SK-N-SH treated with all-trans-retinoic acid at 6 μM for 48 hours (cell line): Measurements from ENCODE around the gene BEST3.
A peak's percentile ranks its signal among the peaks of the same experiment; 100 is the strongest.

Experiments used
- ATAC-seq: fragments of 200-7000 bp; cut with Tn5 transposase; 3 replicates; pipeline ENCODE4 v1.9.1; 2020; ENCODE audit warnings: mild to moderate bottlenecking, moderate library complexity
- ARNTL ChIP-seq: fragments of 450-650 bp; formaldehyde crosslinking; IDR thresholded peaks from 2 replicates; pipeline ENCODE4 v1.5.0; 2020; ENCODE audit warnings: low read depth, mild to moderate bottlenecking, moderate library complexity, borderline replicate concordance
- BACH2 ChIP-seq: fragments of 250-450 bp; sonication (Bioruptor Pico); IDR thresholded peaks from 2 replicates; pipeline ENCODE4 v1.9.0; 2021; ENCODE audit warnings: mild to moderate bottlenecking, borderline replicate concordance
- CSDC2 ChIP-seq: fragments of 250-450 bp; sonication (Bioruptor Pico); IDR thresholded peaks from 2 replicates; pipeline ENCODE4 v1.5.0; 2020; ENCODE audit warnings: mild to moderate bottlenecking, moderate library complexity
- ESRRG ChIP-seq: fragments of 250-450 bp; sonication (Bioruptor Pico); IDR thresholded peaks from 2 replicates; pipeline ENCODE4 v1.6.1; 2021; ENCODE audit warnings: mild to moderate bottlenecking
- GLIS3 ChIP-seq: fragments of 250-450 bp; sonication (Bioruptor Pico); IDR thresholded peaks from 2 replicates; pipeline ENCODE4 v1.5.0; 2020; ENCODE audit warnings: mild to moderate bottlenecking, moderate library complexity
- ISL1 ChIP-seq: fragments of 250-450 bp; sonication (Bioruptor Pico); IDR thresholded peaks from 2 replicates; pipeline ENCODE4 v2.1.2; 2022; ENCODE audit warnings: mild to moderate bottlenecking, moderate library complexity
- OSR1 ChIP-seq: fragments of 250-450 bp; sonication (Bioruptor Pico); IDR thresholded peaks from 2 replicates; pipeline ENCODE4 v1.8.0; 2022; ENCODE audit warnings: moderate library complexity, mild to moderate bottlenecking, inconsistent platforms
- PPARA ChIP-seq: fragments of 250-450 bp; sonication (Bioruptor Pico); IDR thresholded peaks from 2 replicates; pipeline ENCODE4 v1.5.0; 2020; ENCODE audit warnings: mild to moderate bottlenecking, borderline replicate concordance
- RARB ChIP-seq: fragments of 250-450 bp; sonication (Bioruptor Pico); IDR thresholded peaks from 2 replicates; pipeline ENCODE4 v1.8.0; 2021; ENCODE audit warnings: mild to moderate bottlenecking, moderate library complexity
- SNAI2 ChIP-seq: fragments of 250-450 bp; sonication (Bioruptor Pico); IDR thresholded peaks from 2 replicates; pipeline ENCODE4 v1.5.0; 2020; ENCODE audit warnings: mild to moderate bottlenecking, moderate library complexity
- TCF4 ChIP-seq: fragments of 250-450 bp; sonication (Bioruptor Pico); IDR thresholded peaks from 2 replicates; pipeline ENCODE4 v1.8.0; 2021; ENCODE audit warnings: mild to moderate bottlenecking, moderate library complexity, borderline replicate concordance
- TOX ChIP-seq: fragments of 250-450 bp; sonication (Bioruptor Pico); IDR thresholded peaks from 2 replicates; pipeline ENCODE4 v1.8.0; 2021; ENCODE audit warnings: mild to moderate bottlenecking, moderate library complexity, borderline replicate concordance
- ZC3H10 ChIP-seq: fragments of 250-450 bp; sonication (Bioruptor Pico); IDR thresholded peaks from 2 replicates; pipeline ENCODE4 v1.5.1; 2021; ENCODE audit warnings: mild to moderate bottlenecking, moderate library complexity
- ZFP3 ChIP-seq: fragments of 250-450 bp; sonication (Bioruptor Pico); IDR thresholded peaks from 2 replicates; pipeline ENCODE4 v1.5.0; 2020; ENCODE audit warnings: mild to moderate bottlenecking, moderate library complexity
- ZFP30 ChIP-seq: fragments of 450-650 bp; formaldehyde crosslinking; IDR thresholded peaks from 2 replicates; pipeline ENCODE4 v1.5.0; 2022; ENCODE audit warnings: mild to moderate bottlenecking, moderate library complexity
- ZNF70 ChIP-seq: fragments of 450-650 bp; formaldehyde crosslinking; IDR thresholded peaks from 2 replicates; pipeline ENCODE4 v1.5.0; 2020; ENCODE audit warnings: mild to moderate bottlenecking, moderate library complexity
- ZNF8 ChIP-seq: fragments of 450-650 bp; formaldehyde crosslinking; IDR thresholded peaks from 2 replicates; pipeline ENCODE4 v1.5.0; 2020; ENCODE audit warnings: mild to moderate bottlenecking, moderate library complexity
- TF ChIP-seq, protein P1 (sequence below): fragments of 250-450 bp; sonication (Bioruptor Pico); IDR thresholded peaks from 2 replicates; pipeline ENCODE4 v1.8.0; 2020; ENCODE audit warnings: mild to moderate bottlenecking, moderate library complexity, borderline replicate concordance
- TF ChIP-seq, protein P2 (sequence below): fragments of 250-450 bp; sonication (Bioruptor Pico); IDR thresholded peaks from 2 replicates; pipeline ENCODE4 v1.5.0; 2020; ENCODE audit warnings: mild to moderate bottlenecking, moderate library complexity
- TF ChIP-seq, protein P3 (sequence below): fragments of 250-450 bp; sonication (Bioruptor Pico); IDR thresholded peaks from 2 replicates; pipeline ENCODE4 v1.5.1; 2020; ENCODE audit warnings: low read depth, mild to moderate bottlenecking, moderate library complexity
- TF ChIP-seq, protein P4 (sequence below): fragments of 250-450 bp; sonication (Bioruptor Pico); IDR thresholded peaks from 2 replicates; pipeline ENCODE4 v1.8.0; 2021; ENCODE audit warnings: low read depth, mild to moderate bottlenecking, moderate library complexity, borderline replicate concordance
- TF ChIP-seq, protein P5 (sequence below): fragments of 250-450 bp; sonication (Bioruptor Pico); IDR thresholded peaks from 2 replicates; pipeline ENCODE4 v1.5.1; 2021; ENCODE audit warnings: mild to moderate bottlenecking, moderate library complexity

Gene BEST3

DNA sequence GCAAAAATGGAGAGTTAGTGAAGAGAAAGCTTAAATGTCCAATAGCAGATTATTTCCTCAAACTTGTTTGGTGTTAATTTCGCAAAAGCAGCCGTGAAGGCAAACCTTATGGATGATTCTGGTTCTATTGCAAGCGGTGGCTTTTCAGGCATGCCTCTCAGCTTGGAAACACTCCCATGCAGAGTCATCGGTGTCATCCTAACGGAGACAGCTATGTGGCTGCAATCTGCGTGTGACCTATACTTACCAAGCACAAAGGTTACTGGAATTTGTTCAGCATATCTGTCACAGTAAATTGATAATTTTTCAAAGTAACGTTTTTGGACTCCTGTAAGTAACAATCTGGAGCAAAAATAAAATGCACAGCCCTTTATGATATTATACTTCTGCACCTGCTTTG, 5.0 kb downstream of the BEST3 start:
- TF ChIP-seq, protein P1, sequence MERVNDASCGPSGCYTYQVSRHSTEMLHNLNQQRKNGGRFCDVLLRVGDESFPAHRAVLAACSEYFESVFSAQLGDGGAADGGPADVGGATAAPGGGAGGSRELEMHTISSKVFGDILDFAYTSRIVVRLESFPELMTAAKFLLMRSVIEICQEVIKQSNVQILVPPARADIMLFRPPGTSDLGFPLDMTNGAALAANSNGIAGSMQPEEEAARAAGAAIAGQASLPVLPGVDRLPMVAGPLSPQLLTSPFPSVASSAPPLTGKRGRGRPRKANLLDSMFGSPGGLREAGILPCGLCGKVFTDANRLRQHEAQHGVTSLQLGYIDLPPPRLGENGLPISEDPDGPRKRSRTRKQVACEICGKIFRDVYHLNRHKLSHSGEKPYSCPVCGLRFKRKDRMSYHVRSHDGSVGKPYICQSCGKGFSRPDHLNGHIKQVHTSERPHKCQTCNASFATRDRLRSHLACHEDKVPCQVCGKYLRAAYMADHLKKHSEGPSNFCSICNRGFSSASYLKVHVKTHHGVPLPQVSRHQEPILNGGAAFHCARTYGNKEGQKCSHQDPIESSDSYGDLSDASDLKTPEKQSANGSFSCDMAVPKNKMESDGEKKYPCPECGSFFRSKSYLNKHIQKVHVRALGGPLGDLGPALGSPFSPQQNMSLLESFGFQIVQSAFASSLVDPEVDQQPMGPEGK (CRISPR knock-in tag): no peak
- no peak for TF ChIP-seq GLIS3 (CRISPR knock-in tag)
- no peak for TF ChIP-seq OSR1

DNA sequence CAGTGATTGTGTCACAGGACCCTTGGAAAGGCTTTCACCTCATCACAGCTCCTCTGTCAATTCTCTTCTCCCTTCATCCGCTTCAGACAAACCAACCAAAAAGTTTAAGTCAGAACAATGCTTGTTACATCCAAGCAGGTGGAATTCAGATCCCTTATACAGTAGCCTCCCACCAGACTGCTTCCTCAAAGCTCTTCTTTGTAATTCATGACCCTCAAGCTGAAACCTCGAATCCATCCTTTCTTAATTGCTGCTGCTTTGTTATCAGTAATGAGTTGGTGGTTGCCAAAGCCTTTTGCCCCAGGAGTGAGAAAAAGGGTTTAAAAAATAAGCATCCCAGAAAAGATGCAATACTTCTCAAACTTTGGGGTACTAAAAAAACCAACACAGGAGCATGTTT, 9.5 kb downstream of the BEST3 start:
- peak; percentile 8; the same call in 2 of the 3 replicates for ATAC-seq
- TF ChIP-seq, protein P1 (CRISPR knock-in tag): no peak
- TF ChIP-seq ARNTL (CRISPR knock-in tag) (no peak), ZC3H10 (no peak), OSR1 (no peak), ZFP3 (CRISPR knock-in tag) (no peak), ESRRG (CRISPR knock-in tag) (no peak), BACH2 (CRISPR knock-in tag) (no peak), RARB (CRISPR knock-in tag) (no peak), TCF4 (CRISPR knock-in tag) (no peak), ZFP30 (CRISPR knock-in tag) (no peak), ZNF8 (CRISPR knock-in tag) (no peak), CSDC2 (CRISPR knock-in tag) (no peak), TOX (CRISPR knock-in tag) (no peak), ZNF70 (no peak), GLIS3 (CRISPR knock-in tag) (no peak), PPARA (no peak), SNAI2 (CRISPR knock-in tag) (no peak)
- TF ChIP-seq, protein P2, sequence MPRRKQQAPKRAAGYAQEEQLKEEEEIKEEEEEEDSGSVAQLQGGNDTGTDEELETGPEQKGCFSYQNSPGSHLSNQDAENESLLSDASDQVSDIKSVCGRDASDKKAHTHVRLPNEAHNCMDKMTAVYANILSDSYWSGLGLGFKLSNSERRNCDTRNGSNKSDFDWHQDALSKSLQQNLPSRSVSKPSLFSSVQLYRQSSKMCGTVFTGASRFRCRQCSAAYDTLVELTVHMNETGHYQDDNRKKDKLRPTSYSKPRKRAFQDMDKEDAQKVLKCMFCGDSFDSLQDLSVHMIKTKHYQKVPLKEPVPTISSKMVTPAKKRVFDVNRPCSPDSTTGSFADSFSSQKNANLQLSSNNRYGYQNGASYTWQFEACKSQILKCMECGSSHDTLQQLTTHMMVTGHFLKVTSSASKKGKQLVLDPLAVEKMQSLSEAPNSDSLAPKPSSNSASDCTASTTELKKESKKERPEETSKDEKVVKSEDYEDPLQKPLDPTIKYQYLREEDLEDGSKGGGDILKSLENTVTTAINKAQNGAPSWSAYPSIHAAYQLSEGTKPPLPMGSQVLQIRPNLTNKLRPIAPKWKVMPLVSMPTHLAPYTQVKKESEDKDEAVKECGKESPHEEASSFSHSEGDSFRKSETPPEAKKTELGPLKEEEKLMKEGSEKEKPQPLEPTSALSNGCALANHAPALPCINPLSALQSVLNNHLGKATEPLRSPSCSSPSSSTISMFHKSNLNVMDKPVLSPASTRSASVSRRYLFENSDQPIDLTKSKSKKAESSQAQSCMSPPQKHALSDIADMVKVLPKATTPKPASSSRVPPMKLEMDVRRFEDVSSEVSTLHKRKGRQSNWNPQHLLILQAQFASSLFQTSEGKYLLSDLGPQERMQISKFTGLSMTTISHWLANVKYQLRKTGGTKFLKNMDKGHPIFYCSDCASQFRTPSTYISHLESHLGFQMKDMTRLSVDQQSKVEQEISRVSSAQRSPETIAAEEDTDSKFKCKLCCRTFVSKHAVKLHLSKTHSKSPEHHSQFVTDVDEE (CRISPR knock-in tag): no peak
- TF ChIP-seq, protein P3, sequence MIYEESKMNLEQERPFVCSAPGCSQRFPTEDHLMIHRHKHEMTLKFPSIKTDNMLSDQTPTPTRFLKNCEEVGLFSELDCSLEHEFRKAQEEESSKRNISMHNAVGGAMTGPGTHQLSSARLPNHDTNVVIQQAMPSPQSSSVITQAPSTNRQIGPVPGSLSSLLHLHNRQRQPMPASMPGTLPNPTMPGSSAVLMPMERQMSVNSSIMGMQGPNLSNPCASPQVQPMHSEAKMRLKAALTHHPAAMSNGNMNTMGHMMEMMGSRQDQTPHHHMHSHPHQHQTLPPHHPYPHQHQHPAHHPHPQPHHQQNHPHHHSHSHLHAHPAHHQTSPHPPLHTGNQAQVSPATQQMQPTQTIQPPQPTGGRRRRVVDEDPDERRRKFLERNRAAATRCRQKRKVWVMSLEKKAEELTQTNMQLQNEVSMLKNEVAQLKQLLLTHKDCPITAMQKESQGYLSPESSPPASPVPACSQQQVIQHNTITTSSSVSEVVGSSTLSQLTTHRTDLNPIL (CRISPR knock-in tag): no peak

More for the DNA sequence above, 5.0 kb downstream of the BEST3 start:
- ATAC-seq: no peak

DNA sequence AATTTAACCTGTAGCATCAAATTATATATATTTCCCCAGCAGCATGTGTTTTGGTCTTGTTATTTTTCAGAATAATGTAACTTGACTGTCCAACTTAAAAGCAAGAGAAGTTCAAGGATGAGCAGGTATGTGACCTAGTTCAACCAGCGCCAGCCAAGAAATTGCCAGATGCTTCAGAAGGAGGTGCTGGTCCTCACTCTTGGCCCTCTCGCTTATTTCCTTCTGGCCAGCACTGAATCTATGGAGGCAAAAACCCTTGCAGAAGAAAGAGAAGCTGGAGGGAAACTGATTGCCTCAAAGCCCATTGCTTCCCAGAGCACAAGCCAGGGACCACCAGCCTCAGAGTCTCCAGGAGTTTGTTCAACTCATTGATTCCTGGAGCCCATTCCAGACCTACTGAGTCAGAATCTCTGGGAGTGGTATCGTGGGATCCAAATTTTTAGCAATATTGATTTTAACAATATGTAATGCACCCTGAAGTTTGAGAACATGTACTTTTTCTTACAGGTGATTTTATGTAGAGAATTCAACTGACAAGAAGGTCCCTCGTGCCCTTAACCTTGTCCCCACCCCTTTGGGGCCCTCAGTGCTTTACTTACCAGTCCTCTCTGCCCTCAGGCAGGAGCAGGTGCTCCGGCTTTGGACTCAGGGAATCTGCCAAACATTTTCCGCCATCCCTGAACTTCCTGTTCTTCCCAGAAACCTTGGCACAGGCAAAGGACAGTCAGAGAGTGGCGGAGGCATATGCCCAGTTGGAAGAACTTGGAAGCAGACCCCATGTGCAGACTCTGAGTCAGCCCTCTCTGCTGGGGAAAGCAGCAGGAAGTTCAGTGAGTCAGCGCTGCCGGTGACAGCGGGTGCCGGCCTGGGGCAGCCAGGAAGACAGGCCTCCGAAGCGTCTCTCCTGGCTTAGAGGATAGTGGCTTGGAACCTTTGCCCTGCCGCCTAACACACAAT, 10.4 kb downstream of the BEST3 start:
- peak; percentile 98 for ATAC-seq
- TF ChIP-seq, protein P4, sequence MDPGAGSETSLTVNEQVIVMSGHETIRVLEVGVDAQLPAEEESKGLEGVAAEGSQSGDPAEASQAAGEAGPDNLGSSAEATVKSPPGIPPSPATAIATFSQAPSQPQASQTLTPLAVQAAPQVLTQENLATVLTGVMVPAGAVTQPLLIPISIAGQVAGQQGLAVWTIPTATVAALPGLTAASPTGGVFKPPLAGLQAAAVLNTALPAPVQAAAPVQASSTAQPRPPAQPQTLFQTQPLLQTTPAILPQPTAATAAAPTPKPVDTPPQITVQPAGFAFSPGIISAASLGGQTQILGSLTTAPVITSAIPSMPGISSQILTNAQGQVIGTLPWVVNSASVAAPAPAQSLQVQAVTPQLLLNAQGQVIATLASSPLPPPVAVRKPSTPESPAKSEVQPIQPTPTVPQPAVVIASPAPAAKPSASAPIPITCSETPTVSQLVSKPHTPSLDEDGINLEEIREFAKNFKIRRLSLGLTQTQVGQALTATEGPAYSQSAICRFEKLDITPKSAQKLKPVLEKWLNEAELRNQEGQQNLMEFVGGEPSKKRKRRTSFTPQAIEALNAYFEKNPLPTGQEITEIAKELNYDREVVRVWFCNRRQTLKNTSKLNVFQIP: no peak
- TF ChIP-seq CSDC2 (CRISPR knock-in tag) (peak; percentile 94), GLIS3 (CRISPR knock-in tag) (no peak), ZC3H10 (peak; percentile 62; the same call in 1 of the 2 replicates), ZNF70 (no peak), SNAI2 (CRISPR knock-in tag) (peak; percentile 29; the same call in 1 of the 2 replicates), TCF4 (CRISPR knock-in tag) (no peak), ISL1 (peak; percentile 28; the same call in 1 of the 2 replicates), TOX (CRISPR knock-in tag) (no peak), ARNTL (CRISPR knock-in tag) (no peak), PPARA (no peak), RARB (CRISPR knock-in tag) (no peak), ZFP3 (CRISPR knock-in tag) (peak; percentile 61; the same call in 1 of the 2 replicates), ZNF8 (CRISPR knock-in tag) (no peak)
- TF ChIP-seq, protein P5, sequence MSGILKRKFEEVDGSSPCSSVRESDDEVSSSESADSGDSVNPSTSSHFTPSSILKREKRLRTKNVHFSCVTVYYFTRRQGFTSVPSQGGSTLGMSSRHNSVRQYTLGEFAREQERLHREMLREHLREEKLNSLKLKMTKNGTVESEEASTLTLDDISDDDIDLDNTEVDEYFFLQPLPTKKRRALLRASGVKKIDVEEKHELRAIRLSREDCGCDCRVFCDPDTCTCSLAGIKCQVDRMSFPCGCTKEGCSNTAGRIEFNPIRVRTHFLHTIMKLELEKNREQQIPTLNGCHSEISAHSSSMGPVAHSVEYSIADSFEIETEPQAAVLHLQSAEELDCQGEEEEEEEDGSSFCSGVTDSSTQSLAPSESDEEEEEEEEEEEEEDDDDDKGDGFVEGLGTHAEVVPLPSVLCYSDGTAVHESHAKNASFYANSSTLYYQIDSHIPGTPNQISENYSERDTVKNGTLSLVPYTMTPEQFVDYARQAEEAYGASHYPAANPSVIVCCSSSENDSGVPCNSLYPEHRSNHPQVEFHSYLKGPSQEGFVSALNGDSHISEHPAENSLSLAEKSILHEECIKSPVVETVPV (CRISPR knock-in tag): no peak
